Mesenchymal stem cell (in vitro differentiated cells and primary cell): ENCODE results near the gene ANKMY1.
A peak's percentile ranks its signal among the peaks of the same experiment; 100 is the strongest.

ENCODE experiments used
- DNase-seq: peaks from one replicate; pipeline ENCODE4 v3.0.0-alpha.2; 2013
- H2AFZ ChIP-seq: one replicate; pipeline ENCODE4 v1.6.1; 2013; ENCODE audit warnings: low read depth, mild to moderate bottlenecking, control low read depth, inconsistent platforms, low read length, moderate library complexity
- H2AK5ac ChIP-seq: 2 replicates; pipeline ENCODE4 v1.6.1; 2013; ENCODE audit warnings: low read length, moderate library complexity, mild to moderate bottlenecking, inconsistent platforms; ENCODE audit not compliant: severe bottlenecking
- H2BK120ac ChIP-seq: one replicate; pipeline ENCODE4 v1.6.1; 2013; ENCODE audit warnings: low read depth, mild to moderate bottlenecking, inconsistent platforms, low read length, moderate library complexity
- H2BK12ac ChIP-seq, 2 experiments: one replicate each; pipeline ENCODE4 v1.6.1; 2013; ENCODE audit warnings: inconsistent platforms in 2 of 2, low read length in 2 of 2, mild to moderate bottlenecking in 2 of 2, moderate library complexity in 2 of 2, control low read depth in 1 of 2
- H2BK15ac ChIP-seq: one replicate; pipeline ENCODE4 v1.6.1; 2013; ENCODE audit warnings: mild to moderate bottlenecking, low read depth, inconsistent platforms; ENCODE audit not compliant: poor library complexity, severe bottlenecking
- H2BK5ac ChIP-seq: 2 replicates; pipeline ENCODE4 v1.6.1; 2013; ENCODE audit warnings: low read depth, mild to moderate bottlenecking, low read length, control low read depth, inconsistent platforms; ENCODE audit not compliant: poor library complexity, severe bottlenecking
- H3K14ac ChIP-seq, 2 experiments: one replicate each; pipeline ENCODE4 v1.6.1; 2013; ENCODE audit warnings: inconsistent platforms in 2 of 2, low read length in 2 of 2, control low read depth in 1 of 2, mild to moderate bottlenecking in 1 of 2, moderate library complexity in 1 of 2
- H3K18ac ChIP-seq, 2 experiments: one replicate each; pipeline ENCODE4 v1.6.1; 2013; ENCODE audit warnings: inconsistent platforms in 2 of 2, low read length in 2 of 2, control low read depth in 1 of 2, low read depth in 1 of 2, mild to moderate bottlenecking in 1 of 2
- H3K23ac ChIP-seq, 2 experiments: one replicate each; pipeline ENCODE4 v1.6.1; 2013; ENCODE audit warnings: inconsistent platforms in 2 of 2, low read length in 2 of 2, mild to moderate bottlenecking in 2 of 2, moderate library complexity in 2 of 2, control low read depth in 1 of 2
- H3K27ac ChIP-seq: 2 replicates; pipeline ENCODE4 v1.5.1; 2013; ENCODE audit warnings: mild to moderate bottlenecking, moderate library complexity, low read length, control low read depth, inconsistent platforms; ENCODE audit not compliant: poor library complexity, severe bottlenecking
- H3K27me3 ChIP-seq, 2 experiments: 2 replicates each; pipeline versions ENCODE4 v1.6.1 to v1.7.0; 2013; ENCODE audit warnings: low read length in 2 of 2, mild to moderate bottlenecking in 2 of 2, moderate library complexity in 2 of 2, control low read depth in 1 of 2, inconsistent platforms in 1 of 2; ENCODE audit not compliant: control insufficient read depth in 1 of 2, insufficient read depth in 1 of 2
- H3K36me3 ChIP-seq, 2 experiments: 2 replicates each; pipeline versions ENCODE4 v1.6.1 to v1.7.0; 2013; ENCODE audit warnings: low read length in 2 of 2, control low read depth in 1 of 2, inconsistent platforms in 1 of 2, low read depth in 1 of 2, mild to moderate bottlenecking in 1 of 2; ENCODE audit not compliant: insufficient read depth in 2 of 2, control insufficient read depth in 1 of 2
- H3K4ac ChIP-seq, 2 experiments: one replicate each; pipeline ENCODE4 v1.6.1; 2013; ENCODE audit warnings: inconsistent platforms in 2 of 2, low read length in 2 of 2, mild to moderate bottlenecking in 2 of 2, moderate library complexity in 2 of 2, control low read depth in 1 of 2, low read depth in 1 of 2
- H3K4me1 ChIP-seq: 2 replicates; pipeline ENCODE4 v1.6.1; 2013; ENCODE audit warnings: low read depth, low read length, control low read depth; ENCODE audit not compliant: control insufficient read depth, insufficient read depth
- H3K4me2 ChIP-seq: 2 replicates; pipeline ENCODE4 v1.6.1; 2013; ENCODE audit warnings: low read length, mild to moderate bottlenecking, inconsistent platforms; ENCODE audit not compliant: poor library complexity, severe bottlenecking
- H3K4me3 ChIP-seq, 2 experiments: 2 replicates each; pipeline versions ENCODE4 v1.5.1 to v1.7.0; 2013; ENCODE audit warnings: low read length in 2 of 2, mild to moderate bottlenecking in 2 of 2, control low read depth in 1 of 2, low read depth in 1 of 2; ENCODE audit not compliant: insufficient read depth in 1 of 2
- H3K79me1 ChIP-seq: replicated peaks from 2 replicates; pipeline ENCODE4 v1.6.1; 2013; ENCODE audit warnings: mild to moderate bottlenecking, control low read depth, low read length, inconsistent platforms; ENCODE audit not compliant: poor library complexity, severe bottlenecking
- H3K9ac ChIP-seq: 2 replicates; pipeline ENCODE4 v1.7.0; 2013; ENCODE audit warnings: mild to moderate bottlenecking, low read length, moderate library complexity
- H3K9me3 ChIP-seq: 2 replicates; pipeline ENCODE4 v1.7.0; 2013; ENCODE audit warnings: mild to moderate bottlenecking, low read length; ENCODE audit not compliant: control insufficient read depth
- H4K8ac ChIP-seq: one replicate; pipeline ENCODE4 v1.6.1; 2013; ENCODE audit warnings: inconsistent platforms, mild to moderate bottlenecking, low read length, moderate library complexity
- H4K91ac ChIP-seq: one replicate; pipeline ENCODE4 v1.6.1; 2013; ENCODE audit warnings: mild to moderate bottlenecking, low read length, inconsistent platforms
- WGBS: methylation state at CpG from one replicate; pipeline ENCODE4 v1.1.7; 2013; ENCODE audit warnings: mixed read lengths; 5-methylcytosine and 5-hydroxymethylcytosine counted together

ANKMY1 gene

GRCh38 chr2:240441993-240442411 lies 115.8 kb downstream of the ANKMY1 start:
- Histone ChIP-seq H3K4me1 (peaks cover 18% of the 10 kb centered on the region), H3K27me3 (peaks cover 0 to under 1% of the 10 kb centered on the region in 2 experiments), H2AFZ (no peak overlapping the region), H2BK15ac (no peak overlapping the region), H2BK120ac (no peak overlapping the region), H2BK12ac (no peak overlapping the region), H2BK5ac (no peak overlapping the region), H3K23ac (no peak overlapping the region), H3K4ac (no peak overlapping the region), H3K14ac (no peak overlapping the region), H4K91ac (peak overlapping the region; percentile 8), H2AK5ac (no peak overlapping the region), H3K18ac (no peak overlapping the region), H3K9ac (no peak overlapping the region), H3K4me3 (no peak overlapping the region), H3K27ac (no peak overlapping the region), H3K36me3 (peaks cover 0 to 38% of the 10 kb centered on the region in 2 experiments), H3K9me3 (no peaks in the 10 kb centered on the region), H3K79me1 (peaks cover 54% of the 10 kb centered on the region), H4K8ac (no peak overlapping the region), H3K4me2 (no peak overlapping the region)
- no peak for DNase-seq
- 92% methylated on average over 17 of the region's 17 CpGs for WGBS

- H3K27ac ChIP-seq = no peak overlapping the region
- no peak overlapping the region for H3K4me2 ChIP-seq
- H2BK12ac ChIP-seq = no peak overlapping the region
- H3K18ac ChIP-seq = no peak overlapping the region
- peaks cover 0 to 38% of the 10 kb centered on the region in 2 experiments for H3K36me3 ChIP-seq
- 92% methylated on average over 22 of the region's 27 CpGs for WGBS
- H3K27me3 ChIP-seq = peaks cover 0 to 4% of the 10 kb centered on the region in 2 experiments
- H2BK15ac ChIP-seq = no peak overlapping the region
- no peak overlapping the region for H2BK5ac ChIP-seq
- peaks cover 24% of the 10 kb centered on the region for H3K4me1 ChIP-seq
- H3K14ac ChIP-seq = no peak overlapping the region
- no peak overlapping the region for H2AK5ac ChIP-seq
- no peaks in the 10 kb centered on the region for H3K9me3 ChIP-seq
- H2BK120ac ChIP-seq = no peak overlapping the region
- H3K4ac ChIP-seq = no peak overlapping the region
- H4K91ac ChIP-seq = no peak overlapping the region
- peaks cover 56% of the 10 kb centered on the region for H3K79me1 ChIP-seq
- no peak for DNase-seq
- no peak overlapping the region for H4K8ac ChIP-seq
- no peak overlapping the region for H3K4me3 ChIP-seq
- H3K23ac ChIP-seq = no peak overlapping the region
- no peak overlapping the region for H3K9ac ChIP-seq
- H2AFZ ChIP-seq = no peak overlapping the region
Observed at GRCh38 chr2:240441326-240441992, 116.3 kb downstream of the ANKMY1 start.

- no peak overlapping the region for H2AFZ ChIP-seq
- no peak overlapping the region for H3K9ac ChIP-seq
- H3K18ac ChIP-seq = no peak overlapping the region
- H4K8ac ChIP-seq = no peak overlapping the region
- peaks cover 0 to 35% of the 10 kb centered on the region in 2 experiments for H3K36me3 ChIP-seq
- no peak overlapping the region for H2BK5ac ChIP-seq
- no peak overlapping the region for H3K4me3 ChIP-seq
- H3K27ac ChIP-seq = no peak overlapping the region
- H3K4me1 ChIP-seq = peaks cover 28% of the 10 kb centered on the region
- H4K91ac ChIP-seq = peak overlapping the region; percentile 66
- H3K4me2 ChIP-seq = no peak overlapping the region
- no peak overlapping the region for H2BK15ac ChIP-seq
- no peaks in the 10 kb centered on the region for H3K9me3 ChIP-seq
- H2AK5ac ChIP-seq = no peak overlapping the region
- no peak overlapping the region for H3K4ac ChIP-seq
- no peak overlapping the region for H2BK120ac ChIP-seq
- DNase-seq = no peak
- H3K27me3 ChIP-seq = peaks cover 0 to 4% of the 10 kb centered on the region in 2 experiments
- H3K79me1 ChIP-seq = peaks cover 57% of the 10 kb centered on the region
- no peak overlapping the region for H3K14ac ChIP-seq
- 97% methylated on average over 18 of the region's 18 CpGs for WGBS
- no peak overlapping the region for H2BK12ac ChIP-seq
- H3K23ac ChIP-seq = no peak overlapping the region
Observed at GRCh38 chr2:240440704-240441320, 117.0 kb downstream of the ANKMY1 start.

- no peak overlapping the region for H2BK12ac ChIP-seq
- peaks cover 0 to 35% of the 10 kb centered on the region in 2 experiments for H3K36me3 ChIP-seq
- no peak overlapping the region for H2BK120ac ChIP-seq
- H3K79me1 ChIP-seq = peaks cover 56% of the 10 kb centered on the region
- H3K18ac ChIP-seq = no peak overlapping the region
- no peak overlapping the region for H3K27ac ChIP-seq
- H3K4ac ChIP-seq = no peak overlapping the region
- H3K14ac ChIP-seq = no peak overlapping the region
- no peaks in the 10 kb centered on the region for H3K9me3 ChIP-seq
- H3K4me2 ChIP-seq = no peak overlapping the region
- no peak overlapping the region for H3K23ac ChIP-seq
- no peak overlapping the region for H2AFZ ChIP-seq
- peaks cover 0 to 4% of the 10 kb centered on the region in 2 experiments for H3K27me3 ChIP-seq
- no peak overlapping the region for H4K91ac ChIP-seq
- no peak overlapping the region for H2BK15ac ChIP-seq
- H3K9ac ChIP-seq = no peak overlapping the region
- no peak overlapping the region for H2AK5ac ChIP-seq
- peaks cover 28% of the 10 kb centered on the region for H3K4me1 ChIP-seq
- 95% methylated on average over 10 of the region's 12 CpGs for WGBS
- no peak overlapping the region for H4K8ac ChIP-seq
- no peak for DNase-seq
- no peak overlapping the region for H3K4me3 ChIP-seq
- no peak overlapping the region for H2BK5ac ChIP-seq
Observed at GRCh38 chr2:240440251-240440650, 117.5 kb downstream of the ANKMY1 start.
